ENCODE data around the gene MPG. TPM values are rescaled to one million over a fixed set of nuclear protein-coding genes. Genes with fewer than 3 reads are reported as not detected.

The MPG gene
- polyA plus RNA-seq, 1 donor (not counting 4 experiments of a cell fraction or from before 2014, with no cell fraction given), result 22.7 TPM

GRCh38 chr16:62968-63391 lies 15.0 kb upstream of the MPG start:
- H3K36me3 ChIP-seq (ENCODE audit: control insufficient read depth in 2 of 2, extremely low read depth in 1 of 2, insufficient read depth in 2 of 2, low read length in 2 of 2), result peaks cover 23 to 39% of the 10 kb centered on the region in 2 experiments
- FAIRE-seq (no peak), DNase-seq (ENCODE audit: low read depth, low spot score) (no peak)
- H3K27me3 ChIP-seq (ENCODE audit: control insufficient read depth, extremely low read depth, insufficient read depth, low read length), result no peaks in the 10 kb centered on the region
- no peaks in the 10 kb centered on the region for H3K9me3 ChIP-seq (ENCODE audit: control insufficient read depth, low read depth, low read length)
- H3K79me2 ChIP-seq (ENCODE audit: control insufficient read depth, insufficient read depth, low read length), result peaks cover 6% of the 10 kb centered on the region
- H2AFZ ChIP-seq (ENCODE audit: control insufficient read depth, low read length), result no peak overlapping the region
- no peak overlapping the region for H3K4me2 ChIP-seq (ENCODE audit: control insufficient read depth, extremely low read depth, insufficient read depth, low read depth, low read length)
- no peak overlapping the region for H3K27ac ChIP-seq (ENCODE audit: control insufficient read depth, insufficient read depth, low read length)
- H4K20me1 ChIP-seq (ENCODE audit: control insufficient read depth, extremely low read depth, insufficient read depth, low read length), result peaks cover 4% of the 10 kb centered on the region
- H3K9me1 ChIP-seq (ENCODE audit: control insufficient read depth, extremely low read depth, insufficient read depth, low read length), result no peaks in the 10 kb centered on the region
- no peak for TF ChIP-seq EZH2 (IDR thresholded peaks at IDR 0.05; ENCODE audit: low read length)
- TF ChIP-seq CTCF (optimal IDR thresholded peaks at IDR 0.05 in 1 of 3, IDR thresholded peaks at IDR 0.05 in 1 of 3, conservative IDR thresholded peaks at IDR 0.05 in 1 of 3; ENCODE audit: extremely low read depth in 1 of 3, insufficient read depth in 2 of 3, low read length in 3 of 3), result no peak
- H3K4me1 ChIP-seq (ENCODE audit: control insufficient read depth, extremely low read depth, insufficient read depth, low read length), result no peaks in the 10 kb centered on the region
- H3K9ac ChIP-seq (ENCODE audit: control insufficient read depth, extremely low read depth, insufficient read depth, low read length), result no peak overlapping the region
- H3K4me3 ChIP-seq (ENCODE audit: control insufficient read depth in 2 of 3, extremely low read depth in 1 of 3, insufficient read depth in 2 of 3, low read depth in 1 of 3, low read length in 3 of 3), result no peak overlapping the region
- dilution Hi-C loops (cut with MboI; ENCODE audit: extremely low pct_ligation_motif_present, low sequenced_read_pairs), result no loop called here

- H3K79me2 ChIP-seq (ENCODE audit: control insufficient read depth, insufficient read depth, low read length), result peaks cover 6% of the 10 kb centered on the region
- H3K27ac ChIP-seq (ENCODE audit: control insufficient read depth, insufficient read depth, low read length), result no peak overlapping the region
- no peak overlapping the region for H2AFZ ChIP-seq (ENCODE audit: control insufficient read depth, low read length)
- no peak for TF ChIP-seq EZH2 (IDR thresholded peaks at IDR 0.05; ENCODE audit: low read length)
- FAIRE-seq, result no peak
- H3K27me3 ChIP-seq (ENCODE audit: control insufficient read depth, extremely low read depth, insufficient read depth, low read length), result no peaks in the 10 kb centered on the region
- H4K20me1 ChIP-seq (ENCODE audit: control insufficient read depth, extremely low read depth, insufficient read depth, low read length), result peaks cover 4% of the 10 kb centered on the region
- H3K4me1 ChIP-seq (ENCODE audit: control insufficient read depth, extremely low read depth, insufficient read depth, low read length), result peaks cover 2% of the 10 kb centered on the region
- H3K4me3 ChIP-seq (ENCODE audit: control insufficient read depth in 2 of 3, extremely low read depth in 1 of 3, insufficient read depth in 2 of 3, low read depth in 1 of 3, low read length in 3 of 3), result no peak overlapping the region
- dilution Hi-C loops (cut with MboI; ENCODE audit: extremely low pct_ligation_motif_present, low sequenced_read_pairs), result no loop called here
- H3K36me3 ChIP-seq (ENCODE audit: control insufficient read depth in 2 of 2, extremely low read depth in 1 of 2, insufficient read depth in 2 of 2, low read length in 2 of 2), result peaks cover 22 to 34% of the 10 kb centered on the region in 2 experiments
- H3K9ac ChIP-seq (ENCODE audit: control insufficient read depth, extremely low read depth, insufficient read depth, low read length), result no peak overlapping the region
- H3K4me2 ChIP-seq (ENCODE audit: control insufficient read depth, extremely low read depth, insufficient read depth, low read depth, low read length), result no peak overlapping the region
- no peaks in the 10 kb centered on the region for H3K9me3 ChIP-seq (ENCODE audit: control insufficient read depth, low read depth, low read length)
- no peak for DNase-seq (ENCODE audit: low read depth, low spot score)
- H3K9me1 ChIP-seq (ENCODE audit: control insufficient read depth, extremely low read depth, insufficient read depth, low read length), result no peaks in the 10 kb centered on the region
Measured at GRCh38 chr16:63466-63865, 14.6 kb upstream of the MPG start.

Measured in keratinocyte (primary cell).